SK-N-SH treated with all-trans-retinoic acid at 6 μM for 48 hours (cell line): ENCODE data around the gene ROCK2.

Experiments used
- ISL1 ChIP-seq: fragments of 250-450 bp; sonication (Bioruptor Pico); IDR thresholded peaks from 2 replicates; pipeline ENCODE4 v2.1.2; 2022; ENCODE audit warnings: mild to moderate bottlenecking, moderate library complexity
- PATZ1 ChIP-seq: fragments of 250-450 bp; sonication (Bioruptor Pico); IDR thresholded peaks from 2 replicates; pipeline ENCODE4 v1.8.0; 2020; ENCODE audit warnings: mild to moderate bottlenecking, moderate library complexity, borderline replicate concordance
- POU6F1 ChIP-seq: fragments of 250-450 bp; sonication (Bioruptor Pico); IDR thresholded peaks from 2 replicates; pipeline ENCODE4 v1.8.0; 2021; ENCODE audit warnings: low read depth, mild to moderate bottlenecking, moderate library complexity, borderline replicate concordance
- PPARA ChIP-seq: fragments of 250-450 bp; sonication (Bioruptor Pico); IDR thresholded peaks from 2 replicates; pipeline ENCODE4 v1.5.0; 2020; ENCODE audit warnings: mild to moderate bottlenecking, borderline replicate concordance
- ZFP3 ChIP-seq: fragments of 250-450 bp; sonication (Bioruptor Pico); IDR thresholded peaks from 2 replicates; pipeline ENCODE4 v1.5.0; 2020; ENCODE audit warnings: mild to moderate bottlenecking, moderate library complexity
- ZFP30 ChIP-seq: fragments of 450-650 bp; formaldehyde crosslinking; IDR thresholded peaks from 2 replicates; pipeline ENCODE4 v1.5.0; 2022; ENCODE audit warnings: mild to moderate bottlenecking, moderate library complexity
- ZNF70 ChIP-seq: fragments of 450-650 bp; formaldehyde crosslinking; IDR thresholded peaks from 2 replicates; pipeline ENCODE4 v1.5.0; 2020; ENCODE audit warnings: mild to moderate bottlenecking, moderate library complexity

- TF ChIP-seq ZFP3 (CRISPR knock-in tag) (no peak), ZFP30 (CRISPR knock-in tag) (no peak), PPARA (no peak), POU6F1 (CRISPR knock-in tag) (no peak), ZNF70 (CRISPR knock-in tag) (no peak), ISL1 (CRISPR knock-in tag) (no peak), PATZ1 (no peak)
These were observed 191.8 kb downstream of the ROCK2 start for GRCh38 chr2:11152591-11152990.
